Mesenchymal stem cell (in vitro differentiated cells and primary cell): ENCODE results near the gene AOC1.
"Not testable (repeated sequence)": the region's sequence is repeated elsewhere in the genome, so short reads cannot be mapped to it uniquely, and the experiment has no call there.

ENCODE experiments used
- DNase-seq: peaks from one replicate; pipeline ENCODE4 v3.0.0-alpha.2; 2013
- H2AFZ ChIP-seq: one replicate; pipeline ENCODE4 v1.6.1; 2013; ENCODE audit warnings: low read depth, mild to moderate bottlenecking, control low read depth, inconsistent platforms, low read length, moderate library complexity
- H2AK5ac ChIP-seq: 2 replicates; pipeline ENCODE4 v1.6.1; 2013; ENCODE audit warnings: low read length, moderate library complexity, mild to moderate bottlenecking, inconsistent platforms; ENCODE audit not compliant: severe bottlenecking
- H2BK120ac ChIP-seq: one replicate; pipeline ENCODE4 v1.6.1; 2013; ENCODE audit warnings: low read depth, mild to moderate bottlenecking, inconsistent platforms, low read length, moderate library complexity
- H2BK12ac ChIP-seq, 2 experiments: one replicate each; pipeline ENCODE4 v1.6.1; 2013; ENCODE audit warnings: inconsistent platforms in 2 of 2, low read length in 2 of 2, mild to moderate bottlenecking in 2 of 2, moderate library complexity in 2 of 2, control low read depth in 1 of 2
- H2BK15ac ChIP-seq: one replicate; pipeline ENCODE4 v1.6.1; 2013; ENCODE audit warnings: mild to moderate bottlenecking, low read depth, inconsistent platforms; ENCODE audit not compliant: poor library complexity, severe bottlenecking
- H2BK5ac ChIP-seq: 2 replicates; pipeline ENCODE4 v1.6.1; 2013; ENCODE audit warnings: low read depth, mild to moderate bottlenecking, low read length, control low read depth, inconsistent platforms; ENCODE audit not compliant: poor library complexity, severe bottlenecking
- H3K14ac ChIP-seq, 2 experiments: one replicate each; pipeline ENCODE4 v1.6.1; 2013; ENCODE audit warnings: inconsistent platforms in 2 of 2, low read length in 2 of 2, control low read depth in 1 of 2, mild to moderate bottlenecking in 1 of 2, moderate library complexity in 1 of 2
- H3K18ac ChIP-seq, 2 experiments: one replicate each; pipeline ENCODE4 v1.6.1; 2013; ENCODE audit warnings: inconsistent platforms in 2 of 2, low read length in 2 of 2, control low read depth in 1 of 2, low read depth in 1 of 2, mild to moderate bottlenecking in 1 of 2
- H3K23ac ChIP-seq, 2 experiments: one replicate each; pipeline ENCODE4 v1.6.1; 2013; ENCODE audit warnings: inconsistent platforms in 2 of 2, low read length in 2 of 2, mild to moderate bottlenecking in 2 of 2, moderate library complexity in 2 of 2, control low read depth in 1 of 2
- H3K27ac ChIP-seq: 2 replicates; pipeline ENCODE4 v1.5.1; 2013; ENCODE audit warnings: mild to moderate bottlenecking, moderate library complexity, low read length, control low read depth, inconsistent platforms; ENCODE audit not compliant: poor library complexity, severe bottlenecking
- H3K27me3 ChIP-seq, 2 experiments: 2 replicates each; pipeline versions ENCODE4 v1.6.1 to v1.7.0; 2013; ENCODE audit warnings: low read length in 2 of 2, mild to moderate bottlenecking in 2 of 2, moderate library complexity in 2 of 2, control low read depth in 1 of 2, inconsistent platforms in 1 of 2; ENCODE audit not compliant: control insufficient read depth in 1 of 2, insufficient read depth in 1 of 2
- H3K36me3 ChIP-seq, 2 experiments: 2 replicates each; pipeline versions ENCODE4 v1.6.1 to v1.7.0; 2013; ENCODE audit warnings: low read length in 2 of 2, control low read depth in 1 of 2, inconsistent platforms in 1 of 2, low read depth in 1 of 2, mild to moderate bottlenecking in 1 of 2; ENCODE audit not compliant: insufficient read depth in 2 of 2, control insufficient read depth in 1 of 2
- H3K4ac ChIP-seq, 2 experiments: one replicate each; pipeline ENCODE4 v1.6.1; 2013; ENCODE audit warnings: inconsistent platforms in 2 of 2, low read length in 2 of 2, mild to moderate bottlenecking in 2 of 2, moderate library complexity in 2 of 2, control low read depth in 1 of 2, low read depth in 1 of 2
- H3K4me1 ChIP-seq: 2 replicates; pipeline ENCODE4 v1.6.1; 2013; ENCODE audit warnings: low read depth, low read length, control low read depth; ENCODE audit not compliant: control insufficient read depth, insufficient read depth
- H3K4me2 ChIP-seq: 2 replicates; pipeline ENCODE4 v1.6.1; 2013; ENCODE audit warnings: low read length, mild to moderate bottlenecking, inconsistent platforms; ENCODE audit not compliant: poor library complexity, severe bottlenecking
- H3K4me3 ChIP-seq, 2 experiments: 2 replicates each; pipeline versions ENCODE4 v1.5.1 to v1.7.0; 2013; ENCODE audit warnings: low read length in 2 of 2, mild to moderate bottlenecking in 2 of 2, control low read depth in 1 of 2, low read depth in 1 of 2; ENCODE audit not compliant: insufficient read depth in 1 of 2
- H3K79me1 ChIP-seq: replicated peaks from 2 replicates; pipeline ENCODE4 v1.6.1; 2013; ENCODE audit warnings: mild to moderate bottlenecking, control low read depth, low read length, inconsistent platforms; ENCODE audit not compliant: poor library complexity, severe bottlenecking
- H3K9ac ChIP-seq: 2 replicates; pipeline ENCODE4 v1.7.0; 2013; ENCODE audit warnings: mild to moderate bottlenecking, low read length, moderate library complexity
- H3K9me3 ChIP-seq: 2 replicates; pipeline ENCODE4 v1.7.0; 2013; ENCODE audit warnings: mild to moderate bottlenecking, low read length; ENCODE audit not compliant: control insufficient read depth
- H4K8ac ChIP-seq: one replicate; pipeline ENCODE4 v1.6.1; 2013; ENCODE audit warnings: inconsistent platforms, mild to moderate bottlenecking, low read length, moderate library complexity
- H4K91ac ChIP-seq: one replicate; pipeline ENCODE4 v1.6.1; 2013; ENCODE audit warnings: mild to moderate bottlenecking, low read length, inconsistent platforms
- WGBS: methylation state at CpG from one replicate; pipeline ENCODE4 v1.1.7; 2013; ENCODE audit warnings: mixed read lengths; 5-methylcytosine and 5-hydroxymethylcytosine counted together

Gene AOC1

DNA sequence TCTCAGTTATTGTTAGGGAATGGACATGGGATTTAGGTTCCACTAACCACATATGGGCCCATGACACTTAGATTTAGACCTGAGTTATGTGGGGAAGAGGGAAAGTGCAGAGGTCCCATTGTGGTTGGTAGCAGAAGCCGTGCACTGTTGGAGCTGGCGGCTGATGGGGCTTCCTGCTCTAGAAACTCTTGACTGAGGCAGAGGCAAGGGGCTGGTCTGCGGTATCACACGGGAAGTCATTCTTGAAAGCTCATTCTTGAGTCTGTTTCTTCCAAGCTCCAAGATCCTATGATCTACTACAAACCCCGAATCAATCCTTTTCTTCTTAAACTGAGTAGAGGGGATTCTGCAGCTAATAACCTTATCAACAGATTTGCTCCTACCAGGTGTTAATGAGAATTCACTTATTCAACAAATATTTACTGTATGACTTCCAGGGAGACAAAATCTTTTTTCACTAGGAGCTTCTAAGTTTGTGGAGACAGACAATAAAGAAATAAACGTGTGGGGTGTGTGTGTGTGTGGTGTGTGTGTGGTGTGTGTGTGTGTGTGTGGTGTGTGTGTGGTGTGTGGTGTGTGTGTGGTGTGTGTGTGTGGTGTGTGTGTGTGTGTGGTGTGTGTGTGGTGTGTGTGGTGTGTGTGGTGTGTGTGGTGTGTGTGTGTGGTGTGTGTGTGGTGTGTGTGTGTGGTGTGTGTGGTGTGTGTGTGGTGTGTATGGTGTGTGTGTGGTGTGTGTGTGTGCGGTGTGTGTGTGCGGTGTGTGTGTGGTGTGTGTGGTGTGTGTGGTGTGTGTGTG, 57.1 kb downstream of the AOC1 start:
- H3K23ac ChIP-seq: no peak overlapping the region
- H2BK15ac ChIP-seq: no peak overlapping the region
- no peak overlapping the region for H2AFZ ChIP-seq
- H4K91ac ChIP-seq: no peak overlapping the region
- no peaks in the 10 kb centered on the region for H3K9me3 ChIP-seq
- no peaks in the 10 kb centered on the region for H3K79me1 ChIP-seq
- no peak overlapping the region for H3K4me3 ChIP-seq
- H3K18ac ChIP-seq: no peak overlapping the region
- no peaks in the 10 kb centered on the region for H3K36me3 ChIP-seq
- 41% methylated on average over 5 of the region's 8 CpGs for WGBS
- no peak overlapping the region for H3K4ac ChIP-seq
- H3K27ac ChIP-seq: no peak overlapping the region
- no peak overlapping the region for H3K9ac ChIP-seq
- peak overlapping the region in 1 of 2 experiments; percentile 41 for H3K14ac ChIP-seq
- peak; percentile 16 for DNase-seq
- no peak overlapping the region for H2AK5ac ChIP-seq
- H2BK120ac ChIP-seq: no peak overlapping the region
- H2BK12ac ChIP-seq: no peak overlapping the region
- H3K27me3 ChIP-seq: peaks cover 20 to 63% of the 10 kb centered on the region in 2 experiments
- H3K4me2 ChIP-seq: no peak overlapping the region
- no peak overlapping the region for H4K8ac ChIP-seq
- no peak overlapping the region for H2BK5ac ChIP-seq
- H3K4me1 ChIP-seq: peaks cover 1% of the 10 kb centered on the region

DNA sequence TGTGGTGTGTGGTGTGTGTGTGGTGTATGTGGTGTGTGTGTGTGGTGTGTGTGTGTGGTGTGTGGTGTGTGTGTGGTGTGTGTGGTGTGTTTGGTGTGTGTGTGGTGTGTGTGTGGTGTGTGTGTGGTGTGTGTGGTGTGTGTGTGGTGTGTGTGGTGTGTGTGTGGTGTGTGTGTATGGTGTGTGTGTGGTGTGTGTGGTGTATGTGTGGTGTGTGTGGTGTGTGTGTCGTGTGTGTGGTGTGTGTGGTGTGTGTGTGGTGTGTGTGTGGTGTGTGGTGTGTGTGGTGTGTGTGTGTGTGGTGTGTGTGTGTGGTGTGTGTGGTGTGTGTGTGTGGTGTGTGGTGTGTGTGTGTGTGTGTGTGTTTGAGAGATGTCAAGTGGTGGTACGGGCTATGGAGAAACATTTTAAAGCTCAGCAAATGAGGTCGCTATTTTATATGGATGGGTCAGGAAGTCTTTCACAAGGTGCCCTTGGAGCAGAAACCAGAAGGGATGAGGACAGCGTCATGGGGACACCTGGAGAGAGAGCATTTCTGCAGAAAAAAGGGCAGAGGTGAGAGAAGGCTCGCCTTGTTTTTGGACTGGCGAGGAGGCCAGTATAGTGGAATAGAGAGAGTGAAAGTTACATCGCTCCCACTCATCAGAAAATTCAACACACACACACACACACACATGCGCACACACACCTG, 58.1 kb downstream of the AOC1 start:
- H3K9ac ChIP-seq, H2BK12ac ChIP-seq, H3K23ac ChIP-seq, H3K27ac ChIP-seq, H3K4me2 ChIP-seq, H3K9me3 ChIP-seq, H3K36me3 ChIP-seq, H2AFZ ChIP-seq, H3K4me1 ChIP-seq, H2BK120ac ChIP-seq, H3K18ac ChIP-seq, H3K79me1 ChIP-seq, H2BK15ac ChIP-seq, H3K4ac ChIP-seq, H2BK5ac ChIP-seq, H3K4me3 ChIP-seq, H4K8ac ChIP-seq, H2AK5ac ChIP-seq: not testable (repeated sequence)
- peak overlapping the region; percentile 18 for H4K91ac ChIP-seq
- H3K14ac ChIP-seq: peak overlapping the region in 1 of 2 experiments; percentile 88
- H3K27me3 ChIP-seq: peaks cover 20 to 70% of the 10 kb centered on the region in 2 experiments
- WGBS: 82% methylated on average over 4 of the region's 8 CpGs
- peak; percentile 6 for DNase-seq

- Histone ChIP-seq H3K23ac (no peak overlapping the region), H3K79me1 (no peaks in the 10 kb centered on the region), H3K14ac (no peak overlapping the region), H3K4ac (no peak overlapping the region), H3K9ac (no peak overlapping the region), H3K27ac (no peak overlapping the region), H3K9me3 (no peaks in the 10 kb centered on the region), H2BK5ac (no peak overlapping the region), H2BK15ac (no peak overlapping the region), H2AK5ac (no peak overlapping the region), H3K36me3 (no peaks in the 10 kb centered on the region), H3K27me3 (peaks cover 15 to 73% of the 10 kb centered on the region in 2 experiments), H2AFZ (no peak overlapping the region), H2BK12ac (no peak overlapping the region), H4K91ac (no peak overlapping the region), H3K4me1 (peaks cover 1% of the 10 kb centered on the region), H3K18ac (no peak overlapping the region), H3K4me3 (no peak overlapping the region), H4K8ac (no peak overlapping the region), H2BK120ac (no peak overlapping the region), H3K4me2 (no peak overlapping the region)
- no peak for DNase-seq
- WGBS: 74% methylated on average over 12 of the region's 12 CpGs
Measured at GRCh38 chr7:150910996-150911422, 58.7 kb downstream of the AOC1 start.
